ENCODE results near the gene MIF4GD. TPM values are rescaled to one million over a fixed set of nuclear protein-coding genes. Genes with fewer than 3 reads are reported as not detected.

The MIF4GD gene
- total and polyA plus RNA-seq, 10 donors: 27.1 to 47.3 (median 36.8) TPM

DNA sequence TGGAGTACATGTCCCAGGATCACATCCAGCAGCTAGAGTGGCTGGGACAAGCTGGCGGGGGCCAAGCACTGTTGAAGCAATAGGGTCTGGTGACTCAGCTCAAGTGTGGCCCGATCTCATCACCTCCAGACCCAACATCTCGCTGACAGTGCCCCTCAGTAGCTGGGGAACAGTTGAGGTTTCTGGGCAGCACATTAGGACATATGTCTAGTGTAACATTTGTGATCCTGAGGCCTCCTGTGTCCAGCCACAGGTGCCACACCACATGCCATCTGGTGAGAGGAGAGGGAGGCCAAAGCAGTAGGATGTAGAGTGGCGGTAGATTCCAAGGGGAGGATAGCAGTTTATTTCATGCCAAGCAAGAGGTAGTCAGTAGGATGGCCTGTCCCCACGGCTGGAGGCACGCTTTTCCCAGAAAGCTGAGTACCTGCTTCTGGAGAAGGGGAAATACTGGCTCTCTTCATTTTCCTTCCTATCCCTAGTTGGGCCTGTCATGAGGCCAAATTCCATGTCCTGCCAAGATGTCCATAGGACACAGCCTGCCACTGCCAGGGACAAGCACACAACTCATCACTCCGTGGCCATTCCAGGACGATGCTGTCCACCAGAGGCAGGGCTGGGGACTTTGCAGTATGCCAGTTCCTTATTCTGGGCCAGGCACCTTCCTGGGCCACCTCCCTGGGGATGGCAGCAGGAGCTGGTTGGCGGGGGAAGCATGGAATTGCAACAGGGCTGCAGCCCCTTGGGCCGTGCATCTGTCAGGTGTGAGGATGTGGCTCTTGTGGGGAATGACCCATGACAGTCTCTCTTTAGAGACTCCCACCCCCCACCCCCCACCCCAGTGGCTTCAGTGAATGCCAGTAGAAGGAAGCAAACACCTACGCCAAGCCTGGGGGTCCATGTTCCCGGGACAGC, 33.7 kb downstream of the MIF4GD start:
- Histone ChIP-seq H3K27ac (peak overlapping the region in 2 of 8 donors; percentile 27 to 70), H3K9me3 (no peaks in the 10 kb centered on the region), H3K4me1 (peaks cover 5 to 43% (median 27%) of the 10 kb centered on the region in 6 donors), H3K4me3 (no peak overlapping the region), H3K27me3 (replicated peaks in 1 of 7) (no peaks in the 10 kb centered on the region), H3K36me3 (peaks cover 3 to 100% (median 96%) of the 10 kb centered on the region in 6 donors)
- DNase-seq: no peak
- intact Hi-C loops (cut with DNase I; ENCODE audit: low total_unique reads): no loop called here
- TF ChIP-seq POLR2AphosphoS5 (IDR thresholded peaks at IDR 0.05): peak; percentile 12 to 33 (median 17)
- TF ChIP-seq POLR2A (IDR thresholded peaks at IDR 0.05): no peak
- 74 to 83% (median 80%) methylated on average over 11 to 12 of the region's 12 CpGs for WGBS, 5 donors

- intact Hi-C loops (cut with DNase I; ENCODE audit: low total_unique reads): no loop called here
- H3K36me3 ChIP-seq: peaks cover 0 to 100% (median 94%) of the 10 kb centered on the region in 6 donors
- WGBS, 5 donors: 95 to 99% (median 97%) methylated on average over 13 of the region's 13 CpGs
Measured at GRCh38 chr17:75232786-75233185, 38.2 kb downstream of the MIF4GD start.

DNA sequence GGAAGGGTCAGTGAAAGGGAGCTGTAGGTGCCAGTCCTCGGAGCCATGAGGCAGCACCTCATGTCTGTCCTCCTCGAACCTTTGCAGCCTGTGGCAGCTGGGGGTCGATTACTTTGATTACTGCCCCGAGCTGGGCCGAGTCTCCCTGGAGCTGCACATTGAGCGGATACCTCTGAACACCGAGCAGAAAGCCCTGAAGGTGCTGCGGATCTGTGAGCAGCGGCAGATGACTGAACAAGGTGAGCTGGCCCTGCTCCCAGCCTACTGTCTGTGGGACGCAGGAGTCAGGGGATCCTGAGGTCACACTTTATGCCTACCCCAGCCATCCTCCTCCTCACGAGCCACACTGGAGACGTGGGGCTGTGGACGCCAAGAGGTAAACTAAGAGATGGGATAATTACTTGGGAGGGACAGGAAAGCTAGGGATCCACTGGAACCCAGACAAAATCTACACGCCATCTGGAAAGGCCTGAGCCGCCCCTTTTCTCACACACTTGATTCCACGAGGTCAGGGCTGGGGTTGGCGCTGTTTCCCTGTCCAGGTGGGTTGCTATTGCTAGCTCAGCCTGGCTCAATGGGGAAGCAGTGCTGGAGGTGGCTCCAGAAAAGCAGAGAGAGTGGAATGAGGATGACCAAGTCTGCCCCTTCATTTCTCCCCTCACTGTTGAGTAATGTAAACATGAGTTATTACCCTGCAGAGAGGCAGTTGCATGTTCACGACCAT, 39.1 kb downstream of the MIF4GD start:
- WGBS, 5 donors: 92 to 96% (median 94%) methylated on average over 17 to 18 of the region's 18 CpGs
- DNase-seq: no peak

More at GRCh38 chr17:75232786-75233185, 38.2 kb downstream of the MIF4GD start:
- H3K9me3 ChIP-seq: no peaks in the 10 kb centered on the region
- no peak overlapping the region for H3K4me3 ChIP-seq
- H3K27ac ChIP-seq: no peak overlapping the region
- no peak for DNase-seq
- peaks cover 0 to 20% (median 8%) of the 10 kb centered on the region in 6 donors for H3K4me1 ChIP-seq
- no peaks in the 10 kb centered on the region for H3K27me3 ChIP-seq (replicated peaks in 1 of 7)
- TF ChIP-seq, protein P1, sequence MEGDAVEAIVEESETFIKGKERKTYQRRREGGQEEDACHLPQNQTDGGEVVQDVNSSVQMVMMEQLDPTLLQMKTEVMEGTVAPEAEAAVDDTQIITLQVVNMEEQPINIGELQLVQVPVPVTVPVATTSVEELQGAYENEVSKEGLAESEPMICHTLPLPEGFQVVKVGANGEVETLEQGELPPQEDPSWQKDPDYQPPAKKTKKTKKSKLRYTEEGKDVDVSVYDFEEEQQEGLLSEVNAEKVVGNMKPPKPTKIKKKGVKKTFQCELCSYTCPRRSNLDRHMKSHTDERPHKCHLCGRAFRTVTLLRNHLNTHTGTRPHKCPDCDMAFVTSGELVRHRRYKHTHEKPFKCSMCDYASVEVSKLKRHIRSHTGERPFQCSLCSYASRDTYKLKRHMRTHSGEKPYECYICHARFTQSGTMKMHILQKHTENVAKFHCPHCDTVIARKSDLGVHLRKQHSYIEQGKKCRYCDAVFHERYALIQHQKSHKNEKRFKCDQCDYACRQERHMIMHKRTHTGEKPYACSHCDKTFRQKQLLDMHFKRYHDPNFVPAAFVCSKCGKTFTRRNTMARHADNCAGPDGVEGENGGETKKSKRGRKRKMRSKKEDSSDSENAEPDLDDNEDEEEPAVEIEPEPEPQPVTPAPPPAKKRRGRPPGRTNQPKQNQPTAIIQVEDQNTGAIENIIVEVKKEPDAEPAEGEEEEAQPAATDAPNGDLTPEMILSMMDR (IDR thresholded peaks at IDR 0.05 in 8 of 11, conservative IDR thresholded peaks at IDR 0.05 in 3 of 11): no peak
- peak in 2 of 3 donors; percentile 18 to 60 for TF ChIP-seq POLR2AphosphoS5 (IDR thresholded peaks at IDR 0.05)

GRCh38 chr17:75231071-75231470, 40.0 kb downstream of the MIF4GD start:
- Histone ChIP-seq H3K4me3 (no peak overlapping the region), H3K4me1 (peaks cover 0 to 24% (median 10%) of the 10 kb centered on the region in 6 donors), H3K9me3 (no peaks in the 10 kb centered on the region), H3K36me3 (peaks cover 0 to 98% (median 89%) of the 10 kb centered on the region in 6 donors), H3K27me3 (replicated peaks in 1 of 7) (no peaks in the 10 kb centered on the region), H3K27ac (no peak overlapping the region)
- WGBS, 5 donors: 96 to 98% (median 97%) methylated on average over 8 of the region's 8 CpGs
- TF ChIP-seq POLR2AphosphoS5 (IDR thresholded peaks at IDR 0.05) (no peak), POLR2A (IDR thresholded peaks at IDR 0.05) (no peak)
- TF ChIP-seq, protein P1 (IDR thresholded peaks at IDR 0.05 in 8 of 11, conservative IDR thresholded peaks at IDR 0.05 in 3 of 11): no peak
- DNase-seq: no peak
- intact Hi-C loops (cut with DNase I; ENCODE audit: low total_unique reads): no loop called here

More for the DNA sequence above, 39.1 kb downstream of the MIF4GD start:
- H3K27ac ChIP-seq: no peak overlapping the region
- H3K9me3 ChIP-seq: no peaks in the 10 kb centered on the region
- peaks cover 0 to 24% (median 10%) of the 10 kb centered on the region in 6 donors for H3K4me1 ChIP-seq
- TF ChIP-seq POLR2A (IDR thresholded peaks at IDR 0.05) (no peak), POLR2AphosphoS5 (IDR thresholded peaks at IDR 0.05) (no peak)
- TF ChIP-seq, protein P1 (IDR thresholded peaks at IDR 0.05 in 8 of 11, conservative IDR thresholded peaks at IDR 0.05 in 3 of 11): no peak
- intact Hi-C loops (cut with DNase I; ENCODE audit: low total_unique reads): no loop called here
- peaks cover 0 to 98% (median 90%) of the 10 kb centered on the region in 6 donors for H3K36me3 ChIP-seq
- no peak overlapping the region for H3K4me3 ChIP-seq
- no peaks in the 10 kb centered on the region for H3K27me3 ChIP-seq (replicated peaks in 1 of 7)
